NT2/D1 (cell line): Measurements from ENCODE around the gene TMEM247.

Experiments
- SUZ12 ChIP-seq: IDR thresholded peaks from 2 replicates; pipeline ENCODE4 v1.6.1; 2011; ENCODE audit not compliant: insufficient read length, insufficient read depth; ENCODE audit errors: extremely low read depth
- YY1 ChIP-seq: IDR thresholded peaks from 2 replicates; pipeline ENCODE4 v1.6.1; 2011; ENCODE audit not compliant: insufficient read length, insufficient read depth
- ZNF274 ChIP-seq: IDR thresholded peaks from 2 replicates; pipeline ENCODE4 v1.6.1; 2011; ENCODE audit warnings: mild to moderate bottlenecking, low read depth, low read length

DNA sequence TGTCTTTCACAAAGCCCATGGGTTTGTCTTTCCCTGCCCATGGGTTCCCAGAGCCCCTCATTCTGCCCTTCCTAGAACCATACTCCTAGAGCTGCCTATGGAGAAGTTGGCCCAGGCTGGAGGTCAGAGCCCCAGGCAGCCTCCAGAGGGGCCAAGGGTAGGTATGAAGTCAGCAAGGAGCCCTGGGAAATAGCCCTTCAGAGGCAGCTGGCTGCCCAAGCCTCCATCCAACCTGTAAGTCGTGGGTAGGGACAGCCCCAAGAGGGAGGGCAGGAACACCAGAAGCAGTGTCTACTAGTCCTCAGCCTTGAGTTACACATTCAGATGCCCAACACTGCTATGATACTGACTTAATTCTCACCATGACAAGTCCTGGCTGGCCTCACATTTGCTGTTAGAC is 49.5 kb downstream of the TMEM247 start:
- TF ChIP-seq ZNF274 (no peak), SUZ12 (no peak), YY1 (no peak)
